GM21737 (cell line): ENCODE results near the gene AKT3.

Experiments
- ATAC-seq: cut with Tn5 transposase; IDR thresholded peaks from one replicate; pipeline ENCODE4 v1.9.1; 2021; ENCODE audit warnings: mild to moderate bottlenecking, moderate library complexity; ENCODE audit not compliant: unreplicated experiment

Gene AKT3

GRCh38 chr1:243562473-243562872 is 287.6 kb downstream of the AKT3 start:
- no peak for ATAC-seq

GRCh38 chr1:243561588-243562319 is 288.3 kb downstream of the AKT3 start:
- no peak for ATAC-seq

GRCh38 chr1:243559575-243560162 is 290.4 kb downstream of the AKT3 start:
- no peak for ATAC-seq

- ATAC-seq: no peak
Observed at GRCh38 chr1:243558576-243558975, 291.5 kb downstream of the AKT3 start.

- ATAC-seq: no peak
Observed at GRCh38 chr1:243557866-243558265, 292.2 kb downstream of the AKT3 start.

GRCh38 chr1:243554686-243555085 is 295.4 kb downstream of the AKT3 start:
- ATAC-seq: no peak

GRCh38 chr1:243553090-243553489 is 297.0 kb downstream of the AKT3 start:
- no peak for ATAC-seq

- no peak for ATAC-seq
Observed at GRCh38 chr1:243550276-243550675, 299.8 kb downstream of the AKT3 start.

GRCh38 chr1:243549791-243550190 is 300.3 kb downstream of the AKT3 start:
- ATAC-seq: no peak

GRCh38 chr1:243549108-243549507 is 300.9 kb downstream of the AKT3 start:
- ATAC-seq: no peak

GRCh38 chr1:243548516-243548915 is 301.5 kb downstream of the AKT3 start:
- no peak for ATAC-seq

GRCh38 chr1:243547891-243548290 is 302.2 kb downstream of the AKT3 start:
- no peak for ATAC-seq

- no peak for ATAC-seq
Observed at GRCh38 chr1:243546457-243546856, 303.6 kb downstream of the AKT3 start.

- no peak for ATAC-seq
Observed at GRCh38 chr1:243543501-243543900, 306.5 kb downstream of the AKT3 start.

GRCh38 chr1:243542739-243543415 is 307.2 kb downstream of the AKT3 start:
- no peak for ATAC-seq

- ATAC-seq: no peak
Observed at GRCh38 chr1:243539636-243540035, 310.4 kb downstream of the AKT3 start.

- no peak for ATAC-seq
Observed at GRCh38 chr1:243535014-243535413, 315.0 kb downstream of the AKT3 start.

GRCh38 chr1:243529512-243529911 is 320.5 kb downstream of the AKT3 start:
- ATAC-seq: no peak

GRCh38 chr1:243528459-243529121 is 321.5 kb downstream of the AKT3 start:
- no peak for ATAC-seq

- ATAC-seq: no peak
Observed at GRCh38 chr1:243526180-243526579, 323.9 kb downstream of the AKT3 start.

GRCh38 chr1:243525085-243525487 is 325.0 kb downstream of the AKT3 start:
- ATAC-seq: no peak

- no peak for ATAC-seq
Observed at GRCh38 chr1:243523766-243524165, 326.3 kb downstream of the AKT3 start.
